Karpas-422 (cell line): ENCODE measurements around the gene RGS3. TPM values are rescaled to one million over a fixed set of nuclear protein-coding genes. Genes with fewer than 3 reads are reported as not detected.

Experiments
- DNase-seq: peaks from one replicate; pipeline ENCODE4 v3.0.0-alpha.2; 2015
- H2AFZ ChIP-seq: fragments of 200-600 bp; sonication (generic); 2 replicates; pipeline ENCODE4 v1.6.1; 2014; ENCODE audit warnings: antibody characterized with exemption, low read length, mixed read lengths
- H3K27ac ChIP-seq: fragments of 200-600 bp; sonication (generic); 2 replicates; pipeline ENCODE4 v1.5.1; 2014; ENCODE audit warnings: mild to moderate bottlenecking, low read length, moderate library complexity
- H3K27me3 ChIP-seq: fragments of 200-600 bp; sonication (generic); 2 replicates; pipeline ENCODE4 v1.6.1; 2014; ENCODE audit warnings: low read length, mixed read lengths
- H3K36me3 ChIP-seq: fragments of 200-600 bp; sonication (generic); 2 replicates; pipeline ENCODE4 v1.6.1; 2014; ENCODE audit warnings: low read length, mixed read lengths; ENCODE audit not compliant: insufficient read depth
- H3K4me1 ChIP-seq: fragments of 200-600 bp; sonication (generic); 2 replicates; pipeline ENCODE4 v1.6.1; 2014; ENCODE audit warnings: mild to moderate bottlenecking, low read length, mixed read lengths
- H3K4me2 ChIP-seq: fragments of 200-600 bp; sonication (generic); 2 replicates; pipeline ENCODE4 v1.6.1; 2014; ENCODE audit warnings: low read length, low read depth, mild to moderate bottlenecking; ENCODE audit not compliant: poor library complexity, severe bottlenecking
- H3K4me3 ChIP-seq: fragments of 200-600 bp; sonication (generic); 2 replicates; pipeline ENCODE4 v1.5.1; 2014; ENCODE audit warnings: mild to moderate bottlenecking, antibody characterized with exemption, low read length, mixed read lengths
- H3K79me2 ChIP-seq: fragments of 200-600 bp; sonication (generic); 2 replicates; pipeline ENCODE4 v1.6.1; 2014; ENCODE audit warnings: mild to moderate bottlenecking, low read length, mixed read lengths
- H3K9ac ChIP-seq: fragments of 200-600 bp; sonication (generic); 2 replicates; pipeline ENCODE4 v1.6.0; 2014; ENCODE audit warnings: low read length
- H3K9me2 ChIP-seq: fragments of 200-600 bp; sonication (generic), shearing (Covaris generic); replicated peaks from 2 replicates; pipeline ENCODE4 v1.6.0; 2014; ENCODE audit warnings: mild to moderate bottlenecking, low read length, moderate library complexity; ENCODE audit not compliant: insufficient read depth
- H3K9me3 ChIP-seq: fragments of 300-700, 200-600 bp; sonication (generic); 2 replicates; pipeline ENCODE4 v1.6.1; 2014; ENCODE audit warnings: low read length, mixed read lengths
- H4K20me1 ChIP-seq: fragments of 200-600 bp; sonication (generic); 2 replicates; pipeline ENCODE4 v1.6.1; 2014; ENCODE audit warnings: mild to moderate bottlenecking, antibody characterized with exemption, low read length, low read depth; ENCODE audit not compliant: insufficient read depth
- total RNA-seq: library from RNA; depleted of rRNA; stranded (reverse); fragments of >200 nt; shearing (Covaris generic); gene quantifications from 2 replicates; pipeline ENCODE4 v1.2.3, GENCODE V29; 2014; ENCODE audit warnings: low replicate concordance

The RGS3 gene
- total RNA-seq, 1 experiment from 2014 or later, result 1.3 TPM

- H3K4me1 ChIP-seq, result no peaks in the 10 kb centered on the region
- H3K9ac ChIP-seq, result no peak overlapping the region
- H3K4me3 ChIP-seq, result no peak overlapping the region
- H3K79me2 ChIP-seq, result no peaks in the 10 kb centered on the region
- no peak overlapping the region for H3K27ac ChIP-seq
- peak; percentile 22 for DNase-seq
- H2AFZ ChIP-seq, result no peak overlapping the region
- H3K4me2 ChIP-seq, result no peak overlapping the region
- H3K9me3 ChIP-seq, result no peaks in the 10 kb centered on the region
- no peaks in the 10 kb centered on the region for H3K36me3 ChIP-seq
- no peaks in the 10 kb centered on the region for H3K27me3 ChIP-seq
- H3K9me2 ChIP-seq, result no peaks in the 10 kb centered on the region
- H4K20me1 ChIP-seq, result no peaks in the 10 kb centered on the region
These were observed 7.3 kb upstream of the RGS3 start for GRCh38 chr9:113456235-113456634.

- H3K27me3 ChIP-seq, result no peaks in the 10 kb centered on the region
- no peaks in the 10 kb centered on the region for H3K36me3 ChIP-seq
- H2AFZ ChIP-seq, result no peak overlapping the region
- H4K20me1 ChIP-seq, result no peaks in the 10 kb centered on the region
- H3K27ac ChIP-seq, result no peak overlapping the region
- peak; percentile 6 for DNase-seq
- no peaks in the 10 kb centered on the region for H3K4me1 ChIP-seq
- H3K4me2 ChIP-seq, result no peak overlapping the region
- no peak overlapping the region for H3K4me3 ChIP-seq
- H3K9me2 ChIP-seq, result no peaks in the 10 kb centered on the region
- H3K79me2 ChIP-seq, result no peaks in the 10 kb centered on the region
- H3K9me3 ChIP-seq, result no peaks in the 10 kb centered on the region
- H3K9ac ChIP-seq, result no peak overlapping the region
These were observed 2.2 kb upstream of the RGS3 start for GRCh38 chr9:113461285-113461684.

- Histone ChIP-seq H3K4me1 (no peaks in the 10 kb centered on the region), H3K9me3 (no peaks in the 10 kb centered on the region), H4K20me1 (no peaks in the 10 kb centered on the region), H3K27ac (no peak overlapping the region), H3K9me2 (no peaks in the 10 kb centered on the region), H2AFZ (no peak overlapping the region), H3K4me3 (no peak overlapping the region), H3K79me2 (no peaks in the 10 kb centered on the region), H3K36me3 (no peaks in the 10 kb centered on the region), H3K4me2 (no peak overlapping the region), H3K27me3 (no peaks in the 10 kb centered on the region), H3K9ac (no peak overlapping the region)
- DNase-seq, result no peak
These were observed 1.6 kb upstream of the RGS3 start for GRCh38 chr9:113461943-113462342.

GRCh38 chr9:113462781-113463286, 693 bp upstream of the RGS3 start:
- H3K4me3 ChIP-seq, result no peak overlapping the region
- H3K27ac ChIP-seq, result no peak overlapping the region
- no peaks in the 10 kb centered on the region for H3K79me2 ChIP-seq
- no peak overlapping the region for H3K4me2 ChIP-seq
- H3K27me3 ChIP-seq, result no peaks in the 10 kb centered on the region
- no peaks in the 10 kb centered on the region for H3K9me2 ChIP-seq
- H3K9me3 ChIP-seq, result no peaks in the 10 kb centered on the region
- no peaks in the 10 kb centered on the region for H3K36me3 ChIP-seq
- no peaks in the 10 kb centered on the region for H4K20me1 ChIP-seq
- DNase-seq, result peak; percentile 27
- no peak overlapping the region for H2AFZ ChIP-seq
- no peak overlapping the region for H3K9ac ChIP-seq
- no peaks in the 10 kb centered on the region for H3K4me1 ChIP-seq

GRCh38 chr9:113464286-113464660, 746 bp downstream of the RGS3 start:
- H3K9me3 ChIP-seq, result no peaks in the 10 kb centered on the region
- H4K20me1 ChIP-seq, result no peaks in the 10 kb centered on the region
- no peaks in the 10 kb centered on the region for H3K79me2 ChIP-seq
- no peak overlapping the region for H3K4me2 ChIP-seq
- no peaks in the 10 kb centered on the region for H3K9me2 ChIP-seq
- H3K36me3 ChIP-seq, result no peaks in the 10 kb centered on the region
- no peaks in the 10 kb centered on the region for H3K4me1 ChIP-seq
- no peak for DNase-seq
- H3K9ac ChIP-seq, result no peak overlapping the region
- no peak overlapping the region for H3K27ac ChIP-seq
- no peak overlapping the region for H2AFZ ChIP-seq
- H3K4me3 ChIP-seq, result no peak overlapping the region
- H3K27me3 ChIP-seq, result no peaks in the 10 kb centered on the region

- DNase-seq, result peak; percentile 23
- H3K79me2 ChIP-seq, result no peaks in the 10 kb centered on the region
- no peaks in the 10 kb centered on the region for H3K9me3 ChIP-seq
- no peaks in the 10 kb centered on the region for H3K4me1 ChIP-seq
- no peak overlapping the region for H3K27ac ChIP-seq
- H3K9ac ChIP-seq, result no peak overlapping the region
- no peaks in the 10 kb centered on the region for H4K20me1 ChIP-seq
- no peak overlapping the region for H3K4me3 ChIP-seq
- no peak overlapping the region for H3K4me2 ChIP-seq
- no peak overlapping the region for H2AFZ ChIP-seq
- no peaks in the 10 kb centered on the region for H3K36me3 ChIP-seq
- H3K9me2 ChIP-seq, result no peaks in the 10 kb centered on the region
- H3K27me3 ChIP-seq, result no peaks in the 10 kb centered on the region
These were observed 2.1 kb downstream of the RGS3 start for GRCh38 chr9:113465599-113466140.

GRCh38 chr9:113467183-113467582, 3.7 kb downstream of the RGS3 start:
- no peak overlapping the region for H3K4me3 ChIP-seq
- no peak overlapping the region for H3K27ac ChIP-seq
- no peaks in the 10 kb centered on the region for H3K9me3 ChIP-seq
- peak; percentile 27 for DNase-seq
- no peak overlapping the region for H3K4me2 ChIP-seq
- no peaks in the 10 kb centered on the region for H4K20me1 ChIP-seq
- no peaks in the 10 kb centered on the region for H3K27me3 ChIP-seq
- no peaks in the 10 kb centered on the region for H3K79me2 ChIP-seq
- no peaks in the 10 kb centered on the region for H3K4me1 ChIP-seq
- no peaks in the 10 kb centered on the region for H3K36me3 ChIP-seq
- no peak overlapping the region for H3K9ac ChIP-seq
- no peak overlapping the region for H2AFZ ChIP-seq
- no peaks in the 10 kb centered on the region for H3K9me2 ChIP-seq

GRCh38 chr9:113468716-113469448, 5.4 kb downstream of the RGS3 start:
- H3K9me3 ChIP-seq, result no peaks in the 10 kb centered on the region
- no peaks in the 10 kb centered on the region for H3K9me2 ChIP-seq
- no peaks in the 10 kb centered on the region for H3K27me3 ChIP-seq
- no peaks in the 10 kb centered on the region for H3K4me1 ChIP-seq
- no peaks in the 10 kb centered on the region for H3K36me3 ChIP-seq
- H3K9ac ChIP-seq, result no peak overlapping the region
- no peak overlapping the region for H3K4me3 ChIP-seq
- no peaks in the 10 kb centered on the region for H4K20me1 ChIP-seq
- no peak overlapping the region for H3K27ac ChIP-seq
- H3K79me2 ChIP-seq, result no peaks in the 10 kb centered on the region
- no peak for DNase-seq
- H2AFZ ChIP-seq, result no peak overlapping the region
- H3K4me2 ChIP-seq, result no peak overlapping the region
